Ovary (tissue), 3 donors: ENCODE data around the gene TLX3.

Experiments
- CTCF ChIP-seq, 3 donors: fragments of 450-650 bp in 2 of 3; fragments of 200-600 bp in 1 of 3; IDR thresholded peaks; one replicate each; pipeline versions ENCODE4 v1.5.1 to v1.8.0; 2016 to 2022; ENCODE audit warnings: antibody characterized with exemption in 3 of 3, mild to moderate bottlenecking in 1 of 3
- EP300 ChIP-seq: sonication (generic); formaldehyde crosslinking; IDR thresholded peaks from one replicate; pipeline ENCODE4 v1.6.1; 2017; ENCODE audit warnings: antibody characterized with exemption
- POLR2A ChIP-seq: fragments of 450-650 bp; IDR thresholded peaks from one replicate; pipeline ENCODE4 v1.6.1; 2017; ENCODE audit warnings: antibody characterized with exemption, mild to moderate bottlenecking, moderate library complexity
- donor health status: DM: no; HTN: no; CAD: no.

DNA sequence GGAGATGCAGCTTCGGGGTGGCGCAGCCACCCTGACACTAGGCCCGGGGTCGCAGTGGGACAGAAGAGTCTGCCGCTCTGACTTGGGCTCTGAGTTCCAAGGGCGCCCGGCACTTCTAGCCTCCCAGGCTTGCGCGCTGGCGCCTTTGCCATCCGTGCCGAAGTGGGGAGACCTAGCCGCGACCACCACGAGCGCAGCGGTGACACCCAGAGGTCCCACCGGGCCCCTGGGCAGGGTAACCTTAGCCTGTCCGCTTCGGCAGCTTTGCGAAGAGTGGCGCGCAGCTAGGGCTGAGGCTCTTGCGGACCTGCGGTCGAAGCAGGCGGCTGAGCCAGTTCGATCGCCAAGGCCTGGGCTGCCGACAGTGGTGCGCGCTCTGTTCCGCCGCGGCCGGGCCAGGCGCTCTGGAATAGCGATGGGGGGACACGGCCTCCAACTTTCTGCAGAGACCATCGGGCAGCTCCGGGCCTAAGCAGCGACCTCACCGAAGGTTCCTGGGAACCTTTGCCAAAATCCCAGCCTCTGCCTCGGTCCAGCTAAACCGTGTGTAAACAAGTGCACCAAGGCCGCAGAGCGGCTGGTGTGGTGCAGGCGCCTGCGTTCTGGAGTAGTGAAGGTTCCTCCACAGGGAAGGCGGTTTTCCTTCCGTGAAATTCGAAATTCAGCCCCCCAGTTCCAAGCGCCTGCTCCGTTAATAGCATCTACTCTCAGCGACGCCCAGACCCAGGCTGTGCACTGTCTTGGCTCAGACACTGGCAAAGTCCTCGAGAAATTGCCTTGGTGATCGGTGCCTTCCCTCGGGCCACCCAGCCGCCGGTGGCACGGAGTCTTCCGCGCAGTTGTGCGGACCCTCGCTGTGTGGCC lies 7.4 kb downstream of the TLX3 start:
- TF ChIP-seq CTCF (IDR thresholded peaks at IDR 0.05): no peak
- TF ChIP-seq POLR2A: no peak
- TF ChIP-seq EP300: no peak
